Glomerular visceral epithelial cell (primary cell): ENCODE results near the gene GLYATL1B.
"Not testable (repeated sequence)": the region's sequence is repeated elsewhere in the genome, so short reads cannot be mapped to it uniquely, and the experiment has no call there.

Experiments used
- DNase-seq: peaks from one replicate; pipeline ENCODE4 v3.0.0-alpha.2; 2016; ENCODE audit errors: extremely low spot score

GLYATL1B gene, protein sequence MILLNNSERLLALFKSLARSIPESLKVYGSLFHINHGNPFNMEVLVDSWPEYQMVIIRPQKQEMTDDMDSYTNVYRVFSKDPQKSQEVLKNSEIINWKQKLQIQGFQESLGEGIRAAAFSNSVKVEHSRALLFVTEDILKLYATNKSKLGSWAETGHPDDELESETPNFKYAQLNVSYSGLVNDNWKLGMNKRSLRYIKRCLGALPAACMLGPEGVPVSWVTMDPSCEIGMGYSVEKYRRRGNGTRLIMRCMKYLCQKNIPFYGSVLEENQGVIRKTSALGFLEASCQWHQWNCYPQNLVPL

DNA sequence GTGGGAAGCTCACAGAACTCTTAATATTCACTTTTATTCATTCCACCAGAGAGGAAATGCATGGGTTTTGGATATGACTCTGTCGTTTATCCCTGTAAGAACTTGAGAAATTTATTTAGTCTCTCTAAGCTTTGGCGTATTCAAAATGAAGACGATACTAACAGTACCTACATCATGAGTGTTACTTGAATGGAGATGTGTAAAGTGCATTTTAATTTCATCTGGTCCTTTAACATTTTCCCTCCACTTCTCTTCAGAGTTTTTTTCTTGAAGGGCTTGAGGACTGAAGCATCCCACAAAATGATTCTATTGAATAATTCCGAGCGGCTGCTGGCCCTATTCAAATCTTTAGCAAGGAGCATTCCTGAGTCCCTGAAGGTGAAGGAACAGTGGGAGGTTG is at the start of gene GLYATL1B:
Gene GLYATL1B (plus strand): TSS at position 301 of the 400 bp plus-strand sequence. CDS start 0 bp downstream, at position 301.
- DNase-seq, result not testable (repeated sequence)

DNA sequence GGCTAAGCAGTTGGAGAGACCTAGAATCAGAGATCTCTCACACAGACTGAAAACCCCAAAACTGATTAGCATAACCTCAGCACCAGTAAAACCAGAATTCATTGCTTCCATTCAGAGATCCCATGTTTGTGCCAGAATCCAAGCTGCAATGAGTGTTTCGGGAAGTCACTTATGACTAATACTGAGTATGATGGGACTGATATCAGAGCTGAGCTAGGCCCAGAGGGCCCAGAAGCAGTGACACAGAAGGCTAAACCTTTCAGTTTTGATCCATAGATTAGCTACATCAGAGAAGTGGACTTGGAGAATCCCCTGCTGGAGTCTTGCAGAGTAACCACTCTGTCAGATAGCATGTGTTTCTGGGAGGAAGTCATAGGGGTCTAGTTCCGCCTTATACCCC is 49.6 kb upstream of the GLYATL1B start:
- not testable (repeated sequence) for DNase-seq

DNA sequence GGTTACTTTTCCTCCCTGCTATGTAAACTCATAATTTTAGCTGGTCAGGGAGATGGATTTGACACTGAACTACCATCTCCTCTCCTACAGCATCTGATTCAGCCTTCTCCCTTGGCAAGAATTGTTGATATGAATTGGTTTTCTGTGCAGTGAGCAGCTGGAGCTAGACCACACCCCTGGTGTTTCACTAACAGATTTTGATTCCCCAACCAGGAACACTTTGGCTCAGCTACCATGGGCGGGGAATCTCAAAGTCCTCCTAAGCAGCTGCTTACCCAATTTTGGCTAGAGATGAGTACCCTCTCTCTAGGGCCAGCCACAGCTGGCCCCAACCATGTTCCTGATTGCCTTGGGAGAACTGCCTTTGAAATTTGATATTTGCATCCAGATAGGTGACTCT is 48.7 kb upstream of the GLYATL1B start:
- DNase-seq, result not testable (repeated sequence)

DNA sequence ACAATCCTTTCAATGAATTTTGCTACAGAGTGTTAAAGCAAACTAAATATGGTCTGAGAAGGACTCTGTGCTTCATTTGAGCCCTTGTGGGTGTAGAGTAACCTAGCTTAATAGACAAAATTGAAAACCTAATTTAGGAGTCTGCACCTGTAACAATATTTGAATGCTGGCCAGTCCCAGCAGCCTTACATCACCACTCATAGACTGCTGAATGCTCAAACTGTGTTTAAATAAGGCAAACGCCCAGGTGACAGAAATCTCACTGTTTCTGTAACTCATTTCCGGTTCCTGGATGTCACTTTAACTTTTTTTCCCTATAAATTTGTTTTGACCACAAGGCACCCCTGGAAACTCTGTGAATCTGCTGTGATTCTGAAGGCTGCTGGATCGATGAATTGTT is 45.5 kb upstream of the GLYATL1B start:
- DNase-seq, result no peak

DNA sequence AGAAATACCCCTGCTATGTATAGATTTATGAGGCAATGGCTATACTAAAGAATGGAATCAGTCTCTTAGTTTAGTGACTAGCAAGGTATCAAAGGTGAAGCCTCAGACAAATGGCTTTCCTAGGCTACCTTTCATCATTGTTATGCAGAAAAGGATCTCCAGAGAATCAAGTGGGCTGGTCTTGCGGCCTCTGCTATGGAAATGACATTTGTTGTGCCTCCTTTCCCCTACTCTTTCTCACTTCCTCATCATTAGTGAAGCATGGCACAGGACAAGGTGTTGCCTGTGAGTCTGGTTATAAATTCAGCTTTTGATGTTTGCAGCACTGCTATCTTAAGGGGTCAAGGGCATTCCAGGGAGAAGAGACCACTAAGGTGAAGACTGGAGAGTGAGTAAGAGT is 34.7 kb upstream of the GLYATL1B start:
- DNase-seq, result not testable (repeated sequence)

DNA sequence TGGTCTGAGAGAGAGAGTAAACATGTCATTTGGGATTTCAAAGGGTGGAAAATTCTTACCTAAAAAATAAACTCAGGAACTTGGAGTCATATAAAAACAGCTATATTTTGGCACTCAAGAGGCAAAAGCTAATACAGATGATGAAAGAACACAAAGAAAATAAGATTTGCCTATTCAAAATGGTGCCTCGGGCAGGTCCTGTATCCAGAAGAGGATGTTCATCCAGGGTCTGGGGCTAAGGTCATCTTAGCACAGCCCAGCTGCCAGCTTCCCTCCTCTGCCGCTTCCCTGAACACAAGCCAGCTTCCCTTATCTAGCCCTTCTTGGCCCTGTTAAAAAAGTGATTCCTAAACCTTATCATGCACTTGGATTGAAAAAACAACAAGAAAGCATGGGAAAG is 33.8 kb upstream of the GLYATL1B start:
- DNase-seq, result not testable (repeated sequence)

DNA sequence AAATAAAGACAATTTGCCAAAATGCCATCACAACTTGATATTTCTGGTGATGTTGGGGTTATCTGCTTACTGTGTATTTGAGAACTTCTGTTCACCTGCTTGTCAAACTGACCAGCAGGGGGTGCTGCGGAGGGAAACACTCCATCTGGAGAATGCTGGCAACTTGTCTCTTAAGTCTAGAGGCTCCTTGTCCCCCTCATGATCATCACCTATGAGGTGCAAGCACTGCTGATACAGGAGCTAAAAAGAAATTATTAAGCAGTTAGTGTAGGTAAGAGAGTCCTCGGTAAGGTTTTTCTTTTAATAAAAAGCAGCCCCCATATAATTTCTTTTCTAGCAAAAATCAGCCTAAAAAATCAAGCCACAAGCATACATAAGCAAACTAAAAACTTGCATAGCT is 32.7 kb upstream of the GLYATL1B start:
- DNase-seq, result peak; percentile 40

DNA sequence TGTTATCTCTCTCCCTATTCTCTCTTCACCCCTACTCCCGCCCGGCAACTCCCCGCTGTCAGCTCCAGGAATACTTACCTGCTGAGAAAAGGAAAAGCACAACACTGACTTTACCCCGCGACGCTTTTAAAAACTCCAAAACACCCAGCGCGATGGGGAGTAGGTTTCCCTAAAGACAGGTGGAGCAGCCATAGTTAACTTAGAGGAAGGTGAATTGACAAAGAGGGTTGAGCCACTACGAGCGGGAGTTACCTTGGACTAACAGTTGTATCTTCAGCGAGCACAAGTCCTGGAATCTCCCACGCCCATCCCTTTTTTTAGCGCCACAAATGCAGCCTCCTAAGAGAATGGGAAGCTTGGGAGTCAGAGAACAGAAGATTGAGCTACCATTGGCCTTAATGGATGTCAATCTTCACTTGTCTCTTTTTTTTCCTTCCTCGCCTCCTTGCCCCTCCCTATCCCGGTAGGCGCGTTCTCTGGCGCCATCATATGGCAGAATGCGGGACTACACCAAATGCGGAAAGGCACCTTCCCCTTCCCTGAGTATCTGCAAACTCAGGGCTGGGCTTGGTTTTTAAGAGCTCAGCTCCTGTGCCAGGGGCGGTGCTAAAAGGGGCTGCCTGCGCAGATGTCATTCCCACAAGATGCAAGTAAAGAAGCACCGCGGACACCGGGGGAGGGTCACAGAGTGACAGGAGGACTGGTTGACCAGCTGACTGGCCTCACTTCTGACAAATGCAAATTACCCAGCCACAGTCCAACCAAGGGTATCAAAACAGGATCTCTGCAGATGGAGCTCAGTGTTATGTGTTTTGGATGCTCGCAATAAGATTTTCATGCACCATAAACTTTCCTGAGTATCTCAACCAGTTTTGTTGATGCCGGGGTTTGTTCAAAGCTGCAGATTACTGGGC is 27.7 kb upstream of the GLYATL1B start:
- peak; percentile 90 for DNase-seq

DNA sequence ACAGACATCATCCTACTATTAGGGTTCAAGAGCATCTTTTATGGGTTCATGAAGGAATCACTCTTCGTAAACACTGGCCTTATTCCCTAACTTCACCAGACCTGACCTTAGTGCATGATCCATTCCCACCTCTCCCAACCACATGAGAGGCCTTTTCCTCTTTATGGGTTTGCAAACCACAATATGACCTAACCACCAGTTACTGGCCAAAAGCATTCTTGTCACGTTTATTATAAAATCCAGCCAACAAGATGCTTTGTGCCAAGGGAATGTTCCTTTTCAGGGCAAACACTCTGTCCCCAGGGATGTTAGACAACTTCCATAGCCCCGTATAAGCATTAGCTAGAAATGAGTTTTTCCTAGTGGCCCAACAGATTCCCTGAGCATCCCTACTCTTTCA is 26.0 kb upstream of the GLYATL1B start:
- not testable (repeated sequence) for DNase-seq

DNA sequence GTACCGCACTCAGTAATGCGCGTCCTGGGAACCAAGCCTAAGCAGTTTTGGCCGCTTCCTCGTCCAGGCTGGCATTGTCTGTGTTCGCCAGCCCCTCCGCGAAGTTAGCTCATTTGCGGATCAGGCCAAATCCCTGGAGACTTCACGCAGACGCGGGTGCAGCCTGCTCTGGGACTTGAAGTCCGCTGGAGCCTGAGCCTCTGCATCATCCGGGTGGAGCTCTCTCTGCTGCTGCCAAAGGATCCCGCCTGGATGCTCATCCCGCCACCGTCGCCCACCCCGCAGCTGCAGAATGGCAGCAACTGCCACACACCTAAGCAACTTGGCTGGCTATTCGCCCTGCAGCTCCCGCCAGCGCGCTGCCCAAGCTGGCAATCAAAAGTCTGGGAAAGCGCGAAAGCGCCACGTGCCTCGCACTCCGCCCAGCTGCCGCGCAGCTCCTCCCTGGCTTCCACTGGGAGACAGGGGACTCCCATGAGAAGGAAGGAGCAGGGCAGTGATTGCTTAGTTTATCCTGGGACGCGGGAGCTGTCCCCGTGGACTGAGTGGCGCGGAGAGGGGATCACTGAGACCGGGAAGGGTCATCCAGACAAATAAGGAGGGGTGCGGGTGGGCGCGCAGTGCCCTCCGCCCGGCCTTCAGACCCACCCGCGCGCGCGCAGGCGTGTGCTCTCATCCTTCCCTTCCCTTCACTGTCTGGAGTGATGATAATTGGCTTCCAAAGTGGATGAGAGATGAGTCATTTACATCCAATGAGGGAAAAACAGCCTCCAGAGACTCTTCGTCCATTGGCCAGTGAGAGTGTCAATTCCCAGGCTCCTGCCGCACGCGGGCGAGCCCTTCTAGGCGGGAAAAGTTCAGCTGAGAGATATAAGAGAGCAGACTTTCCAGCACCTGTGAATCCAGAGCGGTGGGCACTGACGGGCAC is 23.2 kb upstream of the GLYATL1B start:
- no peak for DNase-seq

DNA sequence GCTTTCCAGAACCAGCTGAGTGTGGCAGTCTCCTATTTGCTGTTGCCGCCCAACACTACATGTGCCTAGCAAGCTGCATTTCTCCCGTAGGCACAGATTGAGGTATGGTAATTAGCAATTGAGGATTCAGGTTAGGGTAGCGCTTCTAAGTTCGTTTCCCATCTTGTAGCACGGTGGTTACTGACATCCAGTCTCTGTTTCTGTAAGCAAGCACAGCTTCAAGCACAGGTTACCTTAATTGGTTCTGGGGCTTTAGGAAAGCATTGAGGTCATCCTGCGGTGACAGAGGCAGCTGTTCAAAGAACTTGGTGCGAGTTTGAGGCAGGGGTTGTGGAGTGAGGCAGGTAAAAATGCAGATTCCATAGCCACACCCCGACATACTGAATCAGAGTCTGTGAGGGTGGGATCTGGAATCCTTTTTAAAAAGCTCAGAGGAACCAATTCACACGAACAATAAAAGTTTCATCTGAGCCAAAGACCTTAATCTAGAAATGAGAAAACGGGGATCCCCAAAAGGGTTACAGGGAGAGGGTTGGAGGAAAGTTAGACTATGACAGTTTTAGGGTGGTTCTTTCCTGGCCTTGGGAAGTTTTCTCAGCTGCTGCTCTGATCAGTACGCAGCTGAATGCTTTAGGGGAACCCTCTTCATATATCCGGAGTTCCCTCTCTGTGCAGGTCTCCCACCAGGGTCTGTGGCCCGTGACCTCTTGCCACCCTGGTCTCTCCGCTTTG is 21.9 kb upstream of the GLYATL1B start:
- not testable (repeated sequence) for DNase-seq

DNA sequence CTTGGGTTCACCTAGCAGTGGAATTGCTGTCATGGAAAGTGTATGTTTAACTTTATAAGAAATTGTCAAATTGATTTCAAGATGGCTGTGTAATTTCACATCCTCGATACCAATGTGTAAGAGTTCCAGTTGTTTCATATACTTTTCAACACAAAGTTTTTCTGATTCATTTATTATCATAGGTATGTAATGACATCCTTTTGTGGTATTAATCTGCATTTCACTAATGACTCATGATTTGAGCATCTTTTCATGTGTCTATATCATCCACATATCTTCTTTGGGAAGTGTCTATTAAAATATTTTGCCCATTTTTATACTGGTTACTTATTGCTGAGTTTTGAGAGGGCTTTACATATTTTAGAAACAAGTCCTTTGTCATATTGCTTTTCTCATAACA is 17.0 kb upstream of the GLYATL1B start:
- DNase-seq, result no peak

DNA sequence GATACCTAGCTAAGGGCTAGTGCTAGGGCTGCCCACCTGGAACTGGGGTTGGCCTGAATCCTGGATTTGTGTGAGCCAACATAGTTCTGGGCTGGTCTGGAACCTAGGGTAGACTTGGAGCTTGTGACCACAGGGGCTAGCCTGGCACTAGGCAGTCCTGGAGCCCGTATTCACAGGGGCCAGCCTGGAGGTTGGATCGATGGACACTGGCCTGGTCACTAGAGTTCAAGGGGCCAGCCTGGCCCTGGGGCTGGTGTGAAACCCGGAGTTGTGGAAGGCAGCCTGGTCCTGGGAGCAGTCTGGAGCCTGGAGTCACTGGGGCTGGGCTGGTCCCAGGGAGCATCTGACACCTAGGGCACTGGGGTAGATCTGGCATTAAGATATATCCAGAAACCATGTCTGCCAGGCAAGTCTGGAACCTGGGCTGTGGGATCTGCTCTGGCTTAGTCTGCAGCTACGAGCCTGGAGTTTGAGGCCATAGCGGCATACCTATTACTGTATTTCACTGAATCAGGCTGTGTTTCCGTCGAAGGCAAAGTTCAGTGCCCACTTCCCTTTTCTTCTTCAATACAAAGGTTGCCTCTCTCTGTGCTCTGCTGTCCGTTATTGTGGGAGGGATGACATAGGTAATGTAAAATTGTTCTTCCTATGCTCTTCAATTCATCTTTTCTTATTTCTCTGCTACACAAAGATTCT is 9.1 kb upstream of the GLYATL1B start:
- no peak for DNase-seq

DNA sequence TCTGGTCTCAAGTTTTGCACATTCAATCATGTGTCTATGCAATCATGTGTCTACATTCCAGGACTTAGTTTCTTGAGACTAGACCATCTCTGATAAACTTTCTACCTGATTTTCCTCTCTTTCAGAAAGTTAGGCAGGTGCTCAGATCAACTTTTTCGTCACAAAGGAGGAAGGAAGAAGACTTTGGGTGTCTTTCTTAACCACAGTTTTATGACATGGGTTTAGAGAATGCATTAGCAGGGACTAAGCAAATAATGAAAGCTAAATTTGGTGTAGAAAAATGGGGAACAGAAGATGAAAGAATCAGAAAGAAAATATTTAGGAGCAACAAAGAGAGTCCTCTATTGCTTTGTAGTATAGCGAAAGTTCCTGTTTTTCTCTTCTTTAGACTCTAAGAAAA is 7.7 kb upstream of the GLYATL1B start:
- no peak for DNase-seq

DNA sequence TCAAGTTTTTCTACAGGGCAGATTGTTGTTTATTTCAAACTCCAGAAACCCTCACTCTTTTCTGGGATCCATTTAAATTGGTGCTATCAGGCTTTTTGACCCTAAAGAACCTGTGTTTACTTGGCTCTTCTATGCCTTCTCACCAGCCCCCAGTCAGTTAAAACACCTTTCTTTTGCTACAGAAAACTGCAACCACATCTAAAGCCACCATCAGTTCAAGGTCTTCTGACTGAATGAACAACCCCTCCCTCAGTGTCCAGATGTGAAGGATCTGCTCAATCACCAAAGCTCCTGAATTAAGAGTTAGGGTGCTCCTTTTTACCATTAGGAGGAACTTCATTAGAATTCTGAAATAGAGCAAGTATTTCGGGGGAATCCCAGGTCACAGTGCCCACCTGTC is 7.0 kb upstream of the GLYATL1B start:
- no peak for DNase-seq

DNA sequence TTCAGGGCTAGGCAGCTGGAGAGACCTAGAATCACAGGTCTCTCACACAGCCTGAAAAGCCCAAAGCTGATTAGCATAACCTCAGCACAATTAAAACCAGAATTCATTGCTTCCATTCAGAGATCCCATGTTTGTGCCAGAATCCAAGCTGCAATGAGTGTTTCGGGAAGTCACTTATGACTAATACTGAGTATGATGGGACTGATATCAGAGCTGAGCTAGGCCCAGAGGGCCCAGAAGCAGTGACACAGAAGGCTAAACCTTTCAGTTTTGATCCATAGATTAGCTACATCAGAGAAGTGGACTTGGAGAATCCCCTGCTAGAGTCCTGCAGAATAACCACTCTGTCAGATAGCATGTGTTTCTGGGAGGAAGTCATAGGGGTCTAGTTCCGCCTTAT is 5.7 kb upstream of the GLYATL1B start:
- DNase-seq, result not testable (repeated sequence)

DNA sequence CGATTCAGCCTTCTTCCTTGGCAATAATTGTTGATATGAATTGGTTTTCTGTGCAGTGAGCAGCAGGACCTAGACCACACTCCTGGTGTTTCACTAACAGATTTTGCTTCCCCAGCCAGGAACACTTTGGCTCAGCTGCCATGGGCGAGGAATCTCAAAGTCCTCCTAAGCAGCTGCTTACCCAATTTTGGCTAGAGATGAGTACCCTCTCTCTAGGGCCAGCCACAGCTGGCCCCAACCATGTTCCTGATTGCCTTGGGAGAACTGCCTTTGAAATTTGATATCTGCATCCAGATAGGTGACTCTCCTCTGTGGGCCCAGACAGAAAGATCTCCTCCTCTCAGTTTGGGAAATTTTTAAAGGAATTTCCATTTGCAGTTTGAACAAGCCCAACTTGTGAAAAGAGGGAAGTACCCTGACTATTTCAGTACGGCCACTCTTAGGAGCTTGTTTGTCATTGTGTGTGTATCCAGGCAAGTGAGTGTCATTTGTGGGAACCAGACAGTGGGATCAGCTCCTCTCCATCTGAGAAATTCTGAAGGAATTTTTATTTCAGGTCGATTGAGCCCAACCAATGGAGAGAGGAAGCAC is 4.6 kb upstream of the GLYATL1B start:
- DNase-seq, result not testable (repeated sequence)

DNA sequence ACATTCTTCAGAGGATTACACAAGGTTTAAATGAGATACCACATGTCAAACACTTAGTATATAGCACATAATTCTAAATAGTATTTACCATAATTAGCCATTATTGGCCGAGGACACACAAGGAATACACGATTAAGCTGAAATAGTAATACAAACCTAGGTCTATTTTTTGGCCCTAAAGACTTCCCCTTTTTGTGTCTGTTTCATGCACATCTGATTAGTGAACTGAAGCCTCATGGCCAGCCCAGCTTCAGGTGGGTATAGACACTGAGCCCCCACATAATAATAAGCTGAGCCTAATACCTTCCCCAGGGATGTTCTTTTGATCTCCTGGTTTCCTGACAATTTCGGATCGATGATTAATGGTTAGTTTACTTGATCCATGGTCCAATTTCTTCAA is 2.1 kb downstream of the GLYATL1B start:
- no peak for DNase-seq

DNA sequence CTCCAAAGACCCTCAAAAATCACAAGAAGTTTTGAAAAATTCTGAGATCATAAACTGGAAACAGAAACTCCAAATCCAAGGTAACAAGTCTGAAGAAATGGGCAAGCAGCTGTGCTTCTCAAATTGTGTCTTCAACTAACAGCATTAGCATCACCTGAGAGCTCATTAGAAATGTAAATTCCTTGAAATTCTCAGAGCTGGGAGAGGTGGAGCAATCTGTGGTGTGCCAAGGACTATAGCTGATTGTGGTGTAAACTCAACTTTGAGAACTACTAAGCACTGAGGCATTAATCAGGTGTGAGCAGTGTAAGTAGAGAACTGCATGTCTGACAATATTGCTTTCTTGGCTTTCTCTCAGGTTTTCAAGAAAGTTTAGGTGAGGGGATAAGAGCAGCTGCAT is 7.5 kb downstream of the GLYATL1B start:
- not testable (repeated sequence) for DNase-seq

DNA sequence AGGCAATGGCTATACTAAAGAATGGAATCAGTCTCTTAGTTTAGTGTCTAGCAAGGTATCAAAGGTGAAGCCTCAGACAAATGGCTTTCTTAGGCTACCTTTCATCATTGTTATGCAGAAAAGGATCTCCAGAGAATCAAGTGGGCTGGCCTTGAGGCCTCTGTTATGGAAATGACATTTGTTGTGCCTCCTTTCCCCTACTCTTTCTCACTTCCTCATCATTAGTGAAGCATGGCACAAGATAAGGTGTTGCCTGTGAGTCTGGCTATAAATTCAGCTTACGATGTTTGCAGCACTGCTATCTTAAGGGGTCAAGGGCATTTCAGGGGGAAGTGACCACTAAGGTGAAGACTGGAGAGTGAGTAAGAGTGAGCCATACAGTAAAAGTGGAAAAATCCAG is 9.1 kb downstream of the GLYATL1B start:
- DNase-seq, result not testable (repeated sequence)
